ELR (cell line): ENCODE data around the gene LRRC8B.
A peak's percentile ranks its signal among the peaks of the same experiment; 100 is the strongest.

Experiments used
- DNase-seq: peaks from one replicate; pipeline ENCODE4 v3.0.0-alpha.2; 2015; ENCODE audit warnings: low read depth

LRRC8B gene

GRCh38 chr1:89633800-89634625, 109.4 kb downstream of the LRRC8B start:
- peak; percentile 62 for DNase-seq

- peak; percentile 92 for DNase-seq
Observed at GRCh38 chr1:89635825-89636815, 111.5 kb downstream of the LRRC8B start.

- DNase-seq, result no peak
Observed at GRCh38 chr1:89637496-89637895, 112.9 kb downstream of the LRRC8B start.

GRCh38 chr1:89640440-89640839, 115.8 kb downstream of the LRRC8B start:
- no peak for DNase-seq

- no peak for DNase-seq
Observed at GRCh38 chr1:89641781-89642180, 117.2 kb downstream of the LRRC8B start.

- no peak for DNase-seq
Observed at GRCh38 chr1:89643577-89643976, 118.9 kb downstream of the LRRC8B start.

- no peak for DNase-seq
Observed at GRCh38 chr1:89644119-89644814, 119.6 kb downstream of the LRRC8B start.

- DNase-seq, result no peak
Observed at GRCh38 chr1:89646259-89646658, 121.6 kb downstream of the LRRC8B start.
